GM18951 (cell line): Measurements from ENCODE around the gene GNAS.

Experiments used
- POLR2A ChIP-seq: IDR thresholded peaks from 4 replicates; pipeline ENCODE4 v1.6.1; 2011; ENCODE audit warnings: mild to moderate bottlenecking; ENCODE audit not compliant: insufficient read length, insufficient read depth; ENCODE audit errors: extremely low read depth
- in situ Hi-C: fragments of 300-500 bp; cut with MboI; formaldehyde crosslinking; loops from one replicate; pipeline ENCODE4 v1.12.0; 2022; ENCODE audit warnings: low sequenced_read_pairs, mixed read lengths, inconsistent platforms; ENCODE audit not compliant: unreplicated experiment

Gene GNAS

DNA sequence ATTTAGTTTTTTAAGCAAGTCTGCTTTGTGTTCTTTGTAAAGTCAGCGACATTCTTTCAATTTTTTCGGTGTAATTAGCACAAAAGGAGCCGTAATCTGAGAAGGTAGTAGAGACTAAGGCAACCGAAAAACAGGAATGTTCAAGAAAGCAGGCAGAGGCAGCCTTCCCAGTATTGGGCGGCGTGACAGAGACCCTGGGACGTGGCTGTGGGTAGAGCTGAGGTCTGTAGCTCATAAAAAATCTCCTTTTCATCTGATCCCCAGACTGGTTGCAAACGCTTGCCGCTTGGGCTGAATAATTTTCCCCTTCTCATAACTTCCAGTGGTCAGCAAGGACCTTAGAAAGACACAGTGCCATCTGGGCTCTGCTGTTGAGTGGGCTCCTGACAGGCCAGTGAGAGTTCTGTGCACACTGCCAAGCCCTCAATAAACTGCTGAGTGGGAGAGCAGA lies 30.8 kb downstream of the GNAS start:
- TF ChIP-seq POLR2A = no peak
- in situ Hi-C loops = no loop called here

DNA sequence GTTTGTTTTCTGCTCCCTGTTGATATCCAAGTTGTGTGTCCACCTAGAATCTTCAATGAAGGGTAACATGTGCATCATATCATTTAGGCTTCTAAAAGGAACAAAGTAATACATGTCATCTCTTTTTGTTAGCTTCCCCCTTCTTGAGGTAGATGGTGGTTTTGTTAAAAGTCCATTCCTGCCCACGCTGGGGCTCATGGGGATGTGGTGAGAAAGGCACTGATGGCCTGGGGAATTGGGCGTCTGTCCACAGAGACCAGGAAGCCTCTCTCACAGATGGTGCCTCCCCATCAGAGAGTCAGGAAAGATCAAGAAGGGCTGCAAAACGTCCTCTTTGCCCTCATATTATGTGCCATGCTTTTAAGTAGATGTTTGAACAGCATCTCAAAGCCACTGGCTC lies 32.5 kb downstream of the GNAS start:
- no peak for TF ChIP-seq POLR2A
- in situ Hi-C loops = no loop called here

DNA sequence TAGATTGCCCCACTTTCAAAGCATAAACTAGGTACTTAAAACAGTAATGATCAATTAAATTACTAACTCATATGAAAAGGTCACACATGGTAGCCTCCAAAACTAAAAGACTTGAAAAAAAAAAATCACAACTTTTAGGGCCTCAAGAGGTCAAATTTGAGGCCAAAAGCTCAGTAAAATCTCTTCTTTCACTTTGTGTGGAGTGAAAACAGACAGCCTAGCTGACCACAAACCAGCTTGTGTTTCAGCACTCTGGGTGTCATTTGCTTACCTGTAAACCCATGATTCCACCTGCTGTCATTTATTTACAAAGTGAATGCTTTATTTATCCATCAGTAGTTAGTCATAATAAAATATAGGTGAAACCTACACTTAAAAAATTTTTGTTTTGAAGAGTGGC lies 34.0 kb downstream of the GNAS start:
- in situ Hi-C loops = no loop called here
- TF ChIP-seq POLR2A = no peak

DNA sequence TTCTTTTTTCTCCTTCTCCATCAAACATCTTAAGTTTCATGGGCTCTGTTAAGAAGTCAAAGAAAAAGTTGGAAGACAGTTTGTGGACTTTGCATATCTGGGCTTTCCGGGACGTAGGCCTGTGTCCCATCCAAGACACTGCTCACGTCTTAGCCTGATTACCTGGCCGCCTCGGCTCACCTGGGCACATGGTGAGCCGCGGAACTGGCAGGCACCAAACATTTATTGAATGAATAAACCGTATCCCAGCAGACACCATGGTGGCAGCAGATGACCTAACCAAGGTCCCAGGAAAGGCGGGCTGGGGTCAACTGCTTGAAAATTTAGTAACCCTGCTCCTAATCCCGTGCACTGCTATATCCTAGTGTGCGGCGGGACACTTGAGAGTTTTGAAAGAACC lies 35.6 kb downstream of the GNAS start:
- no peak for TF ChIP-seq POLR2A
- in situ Hi-C loops = no loop called here

DNA sequence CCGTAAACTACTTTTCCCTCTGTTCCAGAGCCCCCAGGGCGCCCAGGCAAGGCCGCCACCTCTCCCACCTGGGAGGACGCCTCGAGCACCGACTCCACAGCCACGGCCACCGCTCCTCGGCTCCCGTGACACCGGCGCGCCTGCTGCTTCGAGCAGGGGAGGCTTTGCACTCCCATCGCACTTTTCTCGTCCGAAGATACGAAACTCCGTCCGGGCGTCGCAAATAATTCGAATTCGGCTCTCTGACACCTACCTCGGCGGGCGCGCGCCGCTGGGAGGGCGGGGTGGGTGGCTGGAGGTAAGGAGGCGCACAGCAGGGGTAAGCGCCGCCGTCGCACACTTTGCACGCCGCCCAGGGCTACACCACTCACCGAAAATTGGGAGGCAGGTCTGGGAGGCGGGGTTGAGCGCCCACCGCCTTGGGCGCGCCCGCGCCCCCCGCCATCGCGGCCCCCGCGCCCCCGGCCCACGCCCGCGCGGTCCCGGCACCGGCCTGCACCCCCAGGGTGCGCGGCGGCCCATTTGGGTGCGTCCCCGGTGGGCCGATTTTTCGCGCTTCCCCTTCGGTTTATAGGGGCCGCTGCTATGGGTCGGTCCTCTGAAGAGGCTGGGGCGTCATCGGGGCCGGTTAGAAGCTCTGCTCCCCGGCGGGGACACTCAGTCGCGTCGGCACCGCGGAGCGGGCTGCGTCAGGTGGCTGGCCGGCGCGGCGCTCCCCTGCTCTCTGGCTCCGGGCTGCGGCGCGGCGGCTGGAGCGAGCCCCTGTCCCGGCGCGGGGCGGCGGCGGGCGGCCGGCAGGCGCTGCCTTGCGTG lies 36.2 kb downstream of the GNAS start:
- peak; percentile 100 for TF ChIP-seq POLR2A
- in situ Hi-C loops = no loop called here

DNA sequence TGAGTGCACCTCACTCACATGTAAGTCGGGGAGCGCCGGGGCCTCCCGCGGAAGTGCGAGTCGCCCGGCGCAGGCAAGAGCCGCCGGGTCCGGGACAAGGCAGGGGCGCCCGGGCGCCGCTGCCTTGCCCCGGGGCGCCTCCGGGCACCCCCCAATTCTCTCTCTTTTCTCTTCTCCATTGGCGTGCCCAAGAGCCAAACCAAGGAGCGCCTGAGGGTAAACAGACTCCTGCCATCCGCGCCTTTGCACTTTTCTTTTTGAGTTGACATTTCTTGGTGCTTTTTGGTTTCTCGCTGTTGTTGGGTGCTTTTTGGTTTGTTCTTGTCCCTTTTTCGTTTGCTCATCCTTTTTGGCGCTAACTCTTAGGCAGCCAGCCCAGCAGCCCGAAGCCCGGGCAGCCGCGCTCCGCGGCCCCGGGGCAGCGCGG lies 36.8 kb downstream of the GNAS start:
- TF ChIP-seq POLR2A = no peak
- in situ Hi-C loops = no loop called here

DNA sequence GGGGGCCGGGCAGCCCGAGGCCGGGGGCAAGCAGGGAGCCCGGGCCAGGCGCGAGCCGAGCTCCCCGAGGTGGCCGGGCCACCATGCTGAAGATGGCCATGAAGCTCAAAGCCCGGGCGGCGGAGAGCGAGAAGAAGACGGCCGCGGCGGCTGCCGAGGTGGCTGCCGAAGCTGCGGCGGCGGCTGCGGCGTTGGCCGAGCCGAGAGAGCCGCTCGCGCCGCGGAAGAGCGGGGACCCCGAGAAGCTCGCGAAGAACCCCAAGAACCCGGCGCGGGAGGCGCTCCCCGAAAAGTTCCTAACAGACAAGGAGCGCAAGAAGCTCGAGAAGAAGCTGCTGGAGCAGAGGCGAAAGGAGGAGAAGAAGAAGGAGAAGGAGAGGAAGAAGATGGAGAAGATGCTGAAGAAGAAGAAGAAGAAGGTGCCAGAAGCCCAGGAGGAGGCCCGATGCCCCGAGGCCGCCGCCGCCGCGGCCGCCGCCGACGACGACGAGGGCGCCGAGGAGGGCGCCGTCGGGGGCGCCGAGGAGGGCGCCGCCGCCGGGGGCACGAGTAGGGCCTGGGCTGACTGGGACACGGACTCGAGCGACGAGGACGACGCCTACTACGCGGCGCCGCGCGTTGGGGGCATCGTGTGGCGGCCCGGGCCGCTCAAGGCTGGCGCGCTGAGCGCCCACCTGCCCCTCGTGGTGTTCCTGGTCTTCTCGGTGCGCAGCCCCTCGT lies 37.4 kb downstream of the GNAS start:
- in situ Hi-C loops = no loop called here
- no peak for TF ChIP-seq POLR2A

DNA sequence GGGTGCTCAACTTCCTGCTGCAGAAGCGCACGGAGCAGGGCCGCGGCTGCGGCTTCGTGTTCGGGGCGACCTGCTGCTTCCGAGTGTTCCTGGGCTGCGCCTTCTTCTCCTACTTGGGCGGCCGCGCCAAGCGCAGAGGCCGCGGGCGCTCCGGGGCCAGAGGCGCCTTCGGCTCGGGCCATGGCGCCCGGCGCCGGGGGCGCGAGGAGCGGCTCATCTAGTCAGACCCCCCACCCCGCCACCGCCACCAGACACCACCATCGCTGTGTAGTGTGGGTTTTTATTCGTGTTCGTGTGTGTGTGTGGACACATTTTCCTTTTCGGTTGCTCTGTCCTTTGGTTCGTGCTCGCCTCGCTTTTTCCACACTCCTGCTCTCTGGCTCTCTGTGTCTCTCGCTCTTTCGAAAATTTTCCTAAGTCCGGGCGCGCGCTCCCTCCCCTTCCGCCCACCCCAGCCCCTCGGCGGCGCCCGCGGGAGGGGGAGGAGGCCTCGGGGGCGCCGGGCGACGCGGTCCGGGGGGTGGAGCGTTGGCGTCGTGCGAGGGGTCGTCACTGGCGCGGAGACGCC lies 38.1 kb downstream of the GNAS start:
- in situ Hi-C loops = no loop called here
- TF ChIP-seq POLR2A = peak; percentile 60

DNA sequence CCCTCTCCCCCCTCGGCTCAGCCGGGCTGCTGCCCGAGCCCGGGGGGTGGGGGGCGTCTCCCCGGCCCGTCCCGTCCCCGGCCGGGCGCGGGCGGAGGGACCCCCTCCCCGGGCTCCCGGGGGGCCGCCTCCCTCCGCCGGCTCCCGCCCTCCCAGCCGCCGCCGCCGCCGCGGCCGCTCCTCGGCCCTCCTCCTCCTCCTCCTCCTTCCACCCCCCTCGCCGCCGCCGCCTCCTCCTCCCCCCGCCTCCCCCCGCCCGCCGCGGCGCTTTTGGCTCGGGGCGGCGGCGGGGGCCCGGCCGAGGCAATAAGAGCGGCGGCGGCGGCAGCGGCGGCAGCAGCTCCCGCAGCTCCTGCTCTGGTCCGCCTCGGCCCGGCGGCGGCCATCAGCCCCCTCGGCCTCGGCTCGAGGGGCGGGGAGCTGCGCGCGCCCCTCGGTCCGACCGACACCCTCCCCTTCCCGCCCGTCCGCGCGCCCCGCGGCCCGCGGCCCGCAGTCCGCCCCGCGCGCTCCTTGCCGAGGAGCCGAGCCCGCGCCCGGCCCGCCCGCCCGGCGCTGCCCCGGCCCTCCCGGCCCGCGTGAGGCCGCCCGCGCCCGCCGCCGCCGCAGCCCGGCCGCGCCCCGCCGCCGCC lies 38.7 kb downstream of the GNAS start:
- TF ChIP-seq POLR2A = peak; percentile 92
- in situ Hi-C loops = no loop called here

DNA sequence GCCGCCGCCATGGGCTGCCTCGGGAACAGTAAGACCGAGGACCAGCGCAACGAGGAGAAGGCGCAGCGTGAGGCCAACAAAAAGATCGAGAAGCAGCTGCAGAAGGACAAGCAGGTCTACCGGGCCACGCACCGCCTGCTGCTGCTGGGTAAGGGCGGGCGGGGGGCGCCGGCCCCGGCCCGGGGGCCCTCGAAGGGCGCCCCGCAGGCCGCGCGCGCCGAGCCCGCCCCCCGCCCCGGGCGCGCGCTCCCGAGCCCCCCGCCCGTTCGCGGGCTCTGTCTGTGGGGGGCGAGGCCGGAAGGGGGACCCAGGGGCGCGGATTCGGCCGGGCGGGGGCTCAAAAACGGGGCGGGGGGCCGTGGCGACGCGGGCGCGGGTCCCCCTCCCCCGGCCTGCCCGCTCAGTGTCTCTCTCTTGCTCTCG lies 39.2 kb downstream of the GNAS start:
- in situ Hi-C loops = no loop called here
- no peak for TF ChIP-seq POLR2A

DNA sequence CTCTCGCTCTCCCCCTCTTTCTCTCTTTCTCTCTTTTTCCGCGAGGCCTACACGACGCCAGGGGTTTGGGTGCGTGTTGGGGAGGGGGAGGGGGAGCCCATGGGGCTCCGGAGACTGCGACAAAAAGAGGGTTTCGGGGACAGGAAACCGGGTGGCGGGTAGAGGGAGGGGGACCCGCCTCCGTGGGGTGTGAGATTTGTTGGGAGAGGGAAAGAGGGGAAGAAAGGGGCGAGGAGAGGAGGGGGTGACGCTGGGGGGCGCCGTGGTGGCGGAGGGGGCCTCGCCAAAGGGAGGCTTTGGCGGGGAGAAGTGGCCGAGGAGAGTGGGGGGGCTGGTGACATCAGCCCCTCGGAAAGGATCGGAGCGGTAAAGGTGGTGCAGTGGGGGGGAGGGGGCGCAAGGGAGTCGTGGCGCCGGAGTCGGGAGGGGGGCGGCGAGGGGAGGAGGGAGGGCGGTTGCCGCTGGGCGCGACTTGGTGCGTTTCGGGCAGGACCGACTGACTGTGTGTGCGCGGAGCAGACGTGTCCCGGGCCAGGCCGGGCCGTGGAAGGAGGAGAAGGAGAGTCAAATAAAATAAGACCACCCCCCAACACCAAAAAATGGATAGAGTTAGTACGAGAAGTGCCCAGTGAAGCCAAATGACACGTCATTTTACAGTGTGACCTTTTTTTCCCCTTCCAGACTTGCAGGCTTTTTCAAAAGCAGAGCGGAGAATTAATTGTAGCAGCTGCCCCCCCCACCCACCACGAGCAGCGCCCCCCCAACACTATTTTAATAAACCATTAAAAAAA lies 39.8 kb downstream of the GNAS start:
- peak; percentile 44 for TF ChIP-seq POLR2A
- in situ Hi-C loops = no loop called here

DNA sequence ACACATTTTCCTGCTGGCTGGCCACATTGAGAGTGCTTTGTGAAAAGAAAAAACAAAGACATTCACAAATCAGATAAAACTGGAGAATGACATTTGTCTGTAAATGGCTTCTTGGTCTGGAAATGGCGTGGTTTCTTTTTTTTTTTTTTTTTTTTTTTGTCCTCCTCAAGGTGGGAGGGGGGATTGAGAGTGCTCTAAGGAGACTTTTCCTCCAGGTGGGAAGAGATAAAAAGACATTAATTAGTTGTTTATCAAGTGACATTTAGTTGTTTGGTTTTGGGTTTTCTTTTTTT lies 40.4 kb downstream of the GNAS start:
- TF ChIP-seq POLR2A = no peak
- in situ Hi-C loops = no loop called here
